HepG2 (cell line): ENCODE data around the gene PASK. TPM values are rescaled to one million over a fixed set of nuclear protein-coding genes. Genes with fewer than 3 reads are reported as not detected.

Source experiments
- ATAC-seq: fragments of 200-7000 bp; cut with Tn5 transposase; 3 replicates; pipeline ENCODE4 v1.9.1; 2020; ENCODE audit warnings: mild to moderate bottlenecking, moderate library complexity
- BruUV-seq: library from RNA; stranded (reverse); fragments of 400-500 nt; replicated peaks from 2 replicates; lab custom pipeline; 2021; lab: Mats Ljungman, UMichigan
- CTCF ChIA-PET: fragments of 300-600 bp; formaldehyde crosslinking; extraction: SDS; loops from one replicate; lab custom pipeline; 2021; ENCODE audit warnings: low total read pairs, inconsistent platforms, low intra/inter-chr PET ratio; lab: Yijun Ruan, JAX
- POLR2A ChIA-PET: fragments of 350-600 bp; sonication (Branson Sonifier 250); formaldehyde crosslinking; loops from one replicate; lab custom pipeline; 2020; ENCODE audit warnings: antibody characterized with exemption, inconsistent platforms; lab: Yijun Ruan, JAX
- DNase-seq: peaks from one replicate; pipeline ENCODE4 v3.0.0-alpha.2; 2015; ENCODE audit warnings: low spot score
- FAIRE-seq: peaks from 3 replicates; lab custom pipeline; 2011; peaks lifted over from hg19 to GRCh38; lab: Jason Lieb, UNC
- H2AFZ ChIP-seq: one replicate; pipeline ENCODE4 v1.6.1; 2011; ENCODE audit warnings: low read length, inconsistent platforms
- H3K27ac ChIP-seq: fragments of 300-600 bp; 3 replicates; pipeline ENCODE4 v1.8.0; 2011; ENCODE audit warnings: mixed run types, mild to moderate bottlenecking, mixed read lengths, low read length, inconsistent platforms; ENCODE audit not compliant: insufficient read depth; ENCODE audit errors: extremely low read length
- H3K27me3 ChIP-seq, 2 experiments: fragments of 200-600 bp in 1 of 2; 2 replicates in 1 of 2; 3 replicates in 1 of 2; pipeline versions ENCODE4 v1.6.0 to v1.8.0; 2011; ENCODE audit warnings: low read length in 2 of 2, mild to moderate bottlenecking in 2 of 2, moderate library complexity in 2 of 2, inconsistent platforms in 1 of 2; ENCODE audit not compliant: insufficient read depth in 2 of 2, control insufficient read depth in 1 of 2
- H3K36me3 ChIP-seq, 2 experiments: fragments of 200-600 bp in 1 of 2; replicated peaks in 1 of 2; 2 replicates in 1 of 2; 3 replicates in 1 of 2; pipeline versions ENCODE4 v1.5.1 to v1.8.0; 2011; ENCODE audit warnings: low read length in 2 of 2, inconsistent platforms in 1 of 2; ENCODE audit not compliant: insufficient read depth in 2 of 2, control insufficient read depth in 1 of 2
- H3K4me1 ChIP-seq: 2 replicates; pipeline ENCODE4 v1.5.1; 2012; ENCODE audit warnings: low read length, inconsistent platforms; ENCODE audit not compliant: insufficient read depth
- H3K4me2 ChIP-seq: 2 replicates; pipeline ENCODE4 v1.6.0; 2011; ENCODE audit warnings: low read depth, low read length, inconsistent platforms
- H3K4me3 ChIP-seq, 3 experiments: fragments of 200-600 bp in 1 of 3; sonication (generic), shearing (Covaris generic) in 1 of 3; replicated peaks in 1 of 3; 2 replicates each; pipeline ENCODE4 v1.5.1; 2011 to 2016; ENCODE audit warnings: low read length in 3 of 3, inconsistent platforms in 2 of 3, low read depth in 2 of 3, mild to moderate bottlenecking in 2 of 3, control low read depth in 1 of 3, mixed read lengths in 1 of 3; ENCODE audit not compliant: insufficient read depth in 1 of 3
- H3K79me2 ChIP-seq: one replicate; pipeline ENCODE4 v1.6.1; 2011; ENCODE audit warnings: low read length, inconsistent platforms; ENCODE audit not compliant: insufficient read depth
- H3K9ac ChIP-seq: 2 replicates; pipeline ENCODE4 v1.6.0; 2011; ENCODE audit warnings: mild to moderate bottlenecking, low read depth, low read length, inconsistent platforms; ENCODE audit not compliant: insufficient read depth
- H3K9me3 ChIP-seq: 2 replicates; pipeline ENCODE4 v1.5.1; 2012; ENCODE audit warnings: mild to moderate bottlenecking, low read length
- H4K20me1 ChIP-seq: 2 replicates; pipeline ENCODE4 v1.6.0; 2011; ENCODE audit warnings: inconsistent platforms, mild to moderate bottlenecking, low read length, moderate library complexity; ENCODE audit not compliant: insufficient read depth
- AGO2 ChIP-seq: fragments of 200-400 bp; formaldehyde crosslinking; optimal IDR thresholded peaks from 2 replicates; pipeline ENCODE3; 2017; ENCODE audit warnings: mild to moderate bottlenecking, low read depth, low read length, moderate library complexity
- AHR ChIP-seq: IDR thresholded peaks from 2 replicates; pipeline ENCODE4 v1.6.1; 2018; ENCODE audit warnings: missing genetic modification reagents, missing compliant biosample characterization
- DRAP1 ChIP-seq: IDR thresholded peaks from 2 replicates; pipeline ENCODE4 v1.6.1; 2016; ENCODE audit warnings: missing genetic modification reagents, missing compliant biosample characterization
- KAT7 ChIP-seq: IDR thresholded peaks from 2 replicates; pipeline ENCODE4 v1.6.1; 2018; ENCODE audit warnings: borderline replicate concordance, missing compliant biosample characterization
- MATR3 ChIP-seq: sonication (generic); formaldehyde crosslinking; IDR thresholded peaks from 2 replicates; pipeline ENCODE4 v1.4.0; 2020; ENCODE audit warnings: missing genetic modification reagents
- RBFOX2 ChIP-seq: fragments of 200-400 bp; formaldehyde crosslinking; IDR thresholded peaks from 2 replicates; pipeline ENCODE4 v1.6.1; 2017; ENCODE audit warnings: low read depth, mild to moderate bottlenecking, low read length
- RNF219 ChIP-seq: sonication (generic); formaldehyde crosslinking; IDR thresholded peaks from 2 replicates; pipeline ENCODE4 v1.5.0; 2020; ENCODE audit warnings: mild to moderate bottlenecking, missing genetic modification reagents
- TEF ChIP-seq: sonication (generic); formaldehyde crosslinking; IDR thresholded peaks from 2 replicates; pipeline ENCODE4 v1.5.0; 2020; ENCODE audit warnings: missing genetic modification reagents
- ZBTB49 ChIP-seq: sonication (generic); formaldehyde crosslinking; IDR thresholded peaks from 2 replicates; pipeline ENCODE4 v1.4.0; 2020; ENCODE audit warnings: missing genetic modification reagents, borderline replicate concordance
- ZMYM4 ChIP-seq: sonication (generic); formaldehyde crosslinking; IDR thresholded peaks from 2 replicates; pipeline ENCODE4 v1.8.1; 2023; ENCODE audit warnings: mild to moderate bottlenecking, missing genetic modification reagents
- ZNF460 ChIP-seq: sonication (generic); formaldehyde crosslinking; IDR thresholded peaks from 2 replicates; pipeline ENCODE4 v1.5.1; 2020; ENCODE audit warnings: missing genetic modification reagents, mild to moderate bottlenecking, borderline replicate concordance
- ZNF816 ChIP-seq: sonication (generic); formaldehyde crosslinking; IDR thresholded peaks from 2 replicates; pipeline ENCODE4 v1.8.0; 2022; ENCODE audit warnings: missing genetic modification reagents, mild to moderate bottlenecking, borderline replicate concordance
- ZXDC ChIP-seq: sonication (generic); formaldehyde crosslinking; IDR thresholded peaks from 2 replicates; pipeline ENCODE4 v1.5.0; 2020; ENCODE audit warnings: mild to moderate bottlenecking, missing genetic modification reagents
- whole genome bisulfite sequencing: methylation state at CpG from one replicate; pipeline ENCODE4 v1.1.6; 2017; ENCODE audit warnings: low lambda C conversion rate; 5-methylcytosine and 5-hydroxymethylcytosine counted together
- in situ Hi-C: cut with HindIII; loops from 2 replicates; pipeline ENCODE4 v1.10.0; 2017; ENCODE audit warnings: low pct_unique_long_range_greater_than_20kb; ENCODE audit not compliant: extremely low pct_ligation_motif_present
- intact Hi-C: fragments of 100-400 bp; cut with micrococcal nuclease; formaldehyde crosslinking; loops from one replicate; pipeline ENCODE4 v1.10.0; 2022; ENCODE audit not compliant: unreplicated experiment
- polyA plus RNA-seq, 8 experiments: library from polyadenylated mRNA; depleted of rRNA in 3 of 8; stranded (reverse) in 7 of 8; unstranded in 1 of 8; fragments of >200 nt; fragmentation: Illumina TruSeq in 4 of 8; extraction: Trizol in 4 of 8; gene quantifications; 2 replicates each; pipeline versions ENCODE4 v1.2.1 to v1.2.3, GENCODE V29; 2011 to 2016; ENCODE audit warnings: low read depth in 4 of 8, missing spikeins in 1 of 8, mixed read lengths in 1 of 8; ENCODE audit not compliant: insufficient read depth in 1 of 8
- total RNA-seq, 5 experiments: library from RNA; depleted of rRNA; stranded (reverse); fragments of >200 nt; fragmentation: Illumina TruSeq; extraction: Trizol; gene quantifications; 2 replicates each; pipeline ENCODE4 v1.2.3, GENCODE V29; 2016; ENCODE audit warnings: low read depth in 1 of 5

Gene PASK
- total and polyA plus RNA-seq, 2 of the 13 experiments (the other 11 are each of a cell fraction or from before 2014, with no cell fraction given) = 6.9 to 17.0 TPM

GRCh38 chr2:241141214-241141770 is 8.0 kb downstream of the PASK start:
- no TSS peak for BruUV-seq
- CTCF ChIA-PET = no interaction called here
- H3K36me3 ChIP-seq = peaks cover 10 to 14% of the 10 kb centered on the region in 2 experiments

More at GRCh38 chr2:241141214-241141770, 8.0 kb downstream of the PASK start:
- Histone ChIP-seq H3K4me2 (no peak overlapping the region), H2AFZ (no peak overlapping the region), H3K4me1 (peaks cover 23% of the 10 kb centered on the region), H3K9ac (no peak overlapping the region), H3K27ac (peak overlapping the region; percentile 57), H4K20me1 (no peaks in the 10 kb centered on the region), H3K9me3 (no peaks in the 10 kb centered on the region), H3K27me3 (no peaks in the 10 kb centered on the region), H3K79me2 (peaks cover 2% of the 10 kb centered on the region), H3K4me3 (no peak overlapping the region)
- intact Hi-C loops (no loop called here), in situ Hi-C loops (no loop called here)
- no peak for FAIRE-seq
- POLR2A ChIA-PET = no interaction called here
- TF ChIP-seq ZMYM4 = no peak
- TF ChIP-seq ZNF460 (CRISPR knock-in tag) = no peak
- no peak for TF ChIP-seq MATR3 (CRISPR knock-in tag)
- no peak for TF ChIP-seq RNF219 (CRISPR knock-in tag)
- TF ChIP-seq ZNF816 = no peak
- TF ChIP-seq RBFOX2 = no peak
- no peak for TF ChIP-seq AHR (CRISPR knock-in tag)
- TF ChIP-seq ZXDC = no peak
- TF ChIP-seq DRAP1 (CRISPR knock-in tag) = no peak
- no peak for TF ChIP-seq KAT7 (CRISPR knock-in tag)
- no peak for TF ChIP-seq ZBTB49
- no peak for TF ChIP-seq AGO2
- TF ChIP-seq TEF = no peak
- 95% methylated on average over 14 of the region's 14 CpGs for WGBS
- DNase-seq = no peak
- no peak for ATAC-seq
